H9 (cell line): ENCODE data around the gene OCLN. TPM values are rescaled to one million over a fixed set of nuclear protein-coding genes. Genes with fewer than 3 reads are reported as not detected.

Source experiments
- DNase-seq: peaks from one replicate; pipeline ENCODE4 v3.0.0-alpha.2; 2017
- H2AFZ ChIP-seq: one replicate; pipeline ENCODE4 v1.6.1; 2013; ENCODE audit warnings: mild to moderate bottlenecking, low read length, control low read depth, moderate library complexity
- H2AK5ac ChIP-seq: 2 replicates; pipeline ENCODE4 v1.6.1; 2013; ENCODE audit warnings: low read length, control low read depth, mixed read lengths; ENCODE audit not compliant: insufficient read length
- H2BK120ac ChIP-seq: one replicate; pipeline ENCODE4 v1.6.1; 2013; ENCODE audit warnings: low read depth, mild to moderate bottlenecking, low read length, control low read depth, inconsistent platforms; ENCODE audit not compliant: poor library complexity, severe bottlenecking
- H2BK12ac ChIP-seq: 2 replicates; pipeline ENCODE4 v1.6.1; 2013; ENCODE audit warnings: low read length, control low read depth, mixed read lengths, low read depth; ENCODE audit not compliant: insufficient read length
- H2BK15ac ChIP-seq: 2 replicates; pipeline ENCODE4 v1.6.1; 2013; ENCODE audit warnings: low read depth, low read length, control low read depth
- H2BK20ac ChIP-seq: one replicate; pipeline ENCODE4 v1.6.1; 2013; ENCODE audit warnings: low read depth, mild to moderate bottlenecking, low read length, control low read depth, inconsistent platforms; ENCODE audit not compliant: poor library complexity, severe bottlenecking
- H2BK5ac ChIP-seq: 2 replicates; pipeline ENCODE4 v1.6.1; 2013; ENCODE audit warnings: low read length, control low read depth, mixed read lengths; ENCODE audit not compliant: insufficient read length
- H3K14ac ChIP-seq: 2 replicates; pipeline ENCODE4 v1.6.1; 2013; ENCODE audit warnings: low read length, control low read depth; ENCODE audit not compliant: insufficient read depth
- H3K18ac ChIP-seq: 2 replicates; pipeline ENCODE4 v1.6.1; 2013; ENCODE audit warnings: low read depth, mild to moderate bottlenecking, mixed read lengths, low read length, control low read depth; ENCODE audit not compliant: insufficient read length
- H3K23ac ChIP-seq: 2 replicates; pipeline ENCODE4 v1.6.1; 2013; ENCODE audit warnings: low read length, control low read depth, mixed read lengths, low read depth; ENCODE audit not compliant: insufficient read length
- H3K23me2 ChIP-seq: 2 replicates; pipeline ENCODE4 v1.6.1; 2013; ENCODE audit warnings: low read depth, mild to moderate bottlenecking, mixed read lengths, low read length, control low read depth; ENCODE audit not compliant: insufficient read length, poor library complexity, severe bottlenecking
- H3K27ac ChIP-seq: 2 replicates; pipeline ENCODE4 v1.5.1; 2013; ENCODE audit warnings: low read length, control low read depth, mixed read lengths, low read depth; ENCODE audit not compliant: insufficient read length
- H3K27me3 ChIP-seq: 2 replicates; pipeline ENCODE4 v1.6.1; 2013; ENCODE audit warnings: low read length, control low read depth, inconsistent platforms; ENCODE audit not compliant: insufficient read depth
- H3K4ac ChIP-seq: 2 replicates; pipeline ENCODE4 v1.6.1; 2013; ENCODE audit warnings: low read depth, mild to moderate bottlenecking, control low read depth, inconsistent platforms, low read length, moderate library complexity
- H3K4me1 ChIP-seq: 2 replicates; pipeline ENCODE4 v1.6.1; 2013; ENCODE audit warnings: low read length, control low read depth, inconsistent platforms; ENCODE audit not compliant: insufficient read depth
- H3K4me2 ChIP-seq: 2 replicates; pipeline ENCODE4 v1.6.1; 2013; ENCODE audit warnings: low read length, control low read depth, mixed read lengths; ENCODE audit not compliant: insufficient read length, insufficient read depth
- H3K56ac ChIP-seq: 2 replicates; pipeline ENCODE4 v1.6.1; 2013; ENCODE audit warnings: low read depth, mild to moderate bottlenecking, mixed read lengths, low read length, control low read depth; ENCODE audit not compliant: insufficient read length
- H3K79me1 ChIP-seq: 2 replicates; pipeline ENCODE4 v1.6.1; 2013; ENCODE audit warnings: low read depth, mild to moderate bottlenecking, moderate library complexity, low read length, control low read depth, inconsistent platforms; ENCODE audit not compliant: insufficient read depth, poor library complexity, severe bottlenecking
- H3K79me2 ChIP-seq: 2 replicates; pipeline ENCODE4 v1.6.1; 2013; ENCODE audit warnings: low read length, control low read depth, inconsistent platforms; ENCODE audit not compliant: insufficient read depth
- H3K9ac ChIP-seq: 2 replicates; pipeline ENCODE4 v1.6.1; 2013; ENCODE audit warnings: low read length, control low read depth, mixed read lengths; ENCODE audit not compliant: insufficient read length; ENCODE audit errors: extremely low read depth
- H3K9me3 ChIP-seq: one replicate; pipeline ENCODE4 v1.6.1; 2013; ENCODE audit warnings: low read depth, low read length, inconsistent platforms; ENCODE audit not compliant: control insufficient read depth
- H3T11ph ChIP-seq: one replicate; pipeline ENCODE4 v1.6.1; 2013; ENCODE audit warnings: mild to moderate bottlenecking, low read length, control low read depth, inconsistent platforms
- H4K20me1 ChIP-seq: one replicate; pipeline ENCODE4 v1.6.1; 2013; ENCODE audit not compliant: control insufficient read depth, insufficient read length, insufficient read depth
- H4K5ac ChIP-seq: 2 replicates; pipeline ENCODE4 v1.6.1; 2013; ENCODE audit warnings: low read depth, mild to moderate bottlenecking, mixed read lengths, low read length, control low read depth; ENCODE audit not compliant: insufficient read length
- H4K8ac ChIP-seq: replicated peaks from 2 replicates; pipeline ENCODE4 v1.6.1; 2013; ENCODE audit warnings: low read length, control low read depth, mixed read lengths, low read depth; ENCODE audit not compliant: insufficient read length
- H4K91ac ChIP-seq: 2 replicates; pipeline ENCODE4 v1.6.1; 2013; ENCODE audit warnings: low read depth, mild to moderate bottlenecking, moderate library complexity, mixed read lengths, low read length, control low read depth; ENCODE audit not compliant: insufficient read length
- H3K27ac Mint-ChIP-seq, 3 experiments: 2 replicates in 2 of 3; 3 replicates in 1 of 3; pipeline ENCODE4 v1.8.0; 2020 to 2021; ENCODE audit warnings: mixed read lengths in 3 of 3, mild to moderate bottlenecking in 1 of 3, moderate library complexity in 1 of 3
- H3K27me3 Mint-ChIP-seq: 2 replicates; pipeline ENCODE4 v1.8.0; 2021; ENCODE audit warnings: low read depth, mild to moderate bottlenecking, moderate library complexity, mixed read lengths
- H3K36me3 Mint-ChIP-seq, 3 experiments: 2 replicates in 2 of 3; 3 replicates in 1 of 3; pipeline ENCODE4 v1.8.0; 2020 to 2021; ENCODE audit warnings: low read depth in 3 of 3, mixed read lengths in 3 of 3; ENCODE audit not compliant: insufficient read depth in 1 of 3
- H3K4me1 Mint-ChIP-seq, 2 experiments: 2 replicates each; pipeline ENCODE4 v1.8.0; 2020; ENCODE audit warnings: mixed read lengths in 2 of 2
- H3K4me3 Mint-ChIP-seq, 2 experiments: 2 replicates in 1 of 2; 3 replicates in 1 of 2; pipeline ENCODE4 v1.8.0; 2020 to 2021; ENCODE audit warnings: mild to moderate bottlenecking in 2 of 2, mixed read lengths in 2 of 2, moderate library complexity in 1 of 2
- H3K9me3 Mint-ChIP-seq, 2 experiments: 2 replicates in 1 of 2; 3 replicates in 1 of 2; pipeline ENCODE4 v1.8.0; 2020; ENCODE audit warnings: mild to moderate bottlenecking in 2 of 2, mixed read lengths in 2 of 2, moderate library complexity in 1 of 2
- CTCF ChIP-seq: fragments of 200-600 bp; sonication (generic); conservative IDR thresholded peaks from 3 replicates; pipeline ENCODE4 v1.8.0; 2021; ENCODE audit warnings: antibody characterized with exemption, mild to moderate bottlenecking
- WGBS: extraction: QIAGEN DNeasy Blood & Tissue Kit; methylation state at CpG from one replicate; pipeline ENCODE4 v1.1.7; 2013; ENCODE audit warnings: missing lambda C conversion rate, low lambda C conversion rate, mixed read lengths; ENCODE audit not compliant: insufficient read length; ENCODE audit errors: extremely low coverage; 5-methylcytosine and 5-hydroxymethylcytosine counted together
- total RNA-seq: library from RNA; stranded (reverse); gene quantifications from 2 replicates; pipeline ENCODE4 v1.2.1, GENCODE V29; 2021

The OCLN gene
- total RNA-seq, 1 experiment from 2014 or later, result 109 TPM

GRCh38 chr5:69492923-69493395 lies 369 bp downstream of the OCLN start:
- H4K20me1 ChIP-seq, result no peaks in the 10 kb centered on the region
- Mint-ChIP-seq H3K27me3 (peaks cover 3% of the 10 kb centered on the region), H3K4me3 (peak overlapping the region; percentile 90 to 91), H3K27ac (peak overlapping the region; percentile 94 to 99 (median 94); a peak in 6 of 7 replicates), H3K9me3 (no peaks in the 10 kb centered on the region; a peak in 1 of 5 replicates), H3K4me1 (peaks cover 39 to 41% of the 10 kb centered on the region in 2 experiments), H3K36me3 (no peaks in the 10 kb centered on the region; a peak in 1 of 7 replicates)
- no peak overlapping the region for H2BK15ac ChIP-seq
- no peak overlapping the region for H4K91ac ChIP-seq
- H2BK20ac ChIP-seq, result no peak overlapping the region
- H2BK5ac ChIP-seq, result no peak overlapping the region
- DNase-seq, result no peak
- H3K4me1 ChIP-seq, result peaks cover 5% of the 10 kb centered on the region; the same call in 1 of the 2 replicates
- H3K79me2 ChIP-seq, result peaks cover 19% of the 10 kb centered on the region; the same call in 1 of the 2 replicates
- H3K23me2 ChIP-seq, result peaks cover 13% of the 10 kb centered on the region
- no peak overlapping the region for H3K56ac ChIP-seq
- H2BK12ac ChIP-seq, result no peak overlapping the region
- no peaks in the 10 kb centered on the region for H3K79me1 ChIP-seq
- H3K18ac ChIP-seq, result peak overlapping the region; percentile 89
- H3K23ac ChIP-seq, result no peak overlapping the region
- H2BK120ac ChIP-seq, result no peak overlapping the region
- no peak overlapping the region for H4K8ac ChIP-seq
- peak overlapping the region; percentile 96 for H3K14ac ChIP-seq
- H2AFZ ChIP-seq, result no peak overlapping the region
- peak overlapping the region; percentile 76 for H3K9ac ChIP-seq
- H3K27ac ChIP-seq, result no peak overlapping the region
- no peaks in the 10 kb centered on the region for H3K27me3 ChIP-seq
- H4K5ac ChIP-seq, result no peak overlapping the region
- no peaks in the 10 kb centered on the region for H3K9me3 ChIP-seq
- no CpG with 5 or more reads among the region's 42 CpGs for WGBS
- no peak overlapping the region for H2AK5ac ChIP-seq
- H3K4ac ChIP-seq, result no peak overlapping the region
- H3K4me2 ChIP-seq, result peak overlapping the region; percentile 73
- H3T11ph ChIP-seq, result no peak overlapping the region
- no peak for TF ChIP-seq CTCF
